K562 (cell line): ENCODE results near the gene ADGRB3.

Source experiments
- AFF4 ChIP-seq: sonication (generic); formaldehyde crosslinking; IDR thresholded peaks from 2 replicates; pipeline ENCODE4 v1.8.0; 2023; ENCODE audit warnings: mild to moderate bottlenecking, missing genetic modification reagents
- ATF1 ChIP-seq, 2 experiments: fragments of 450-650 bp in 1 of 2; IDR thresholded peaks; 2 replicates each; pipeline ENCODE4 v1.6.1; 2016; ENCODE audit warnings: missing compliant biosample characterization in 1 of 2, missing genetic modification characterization in 1 of 2
- CEBPB ChIP-seq: fragments of 450-650 bp; IDR thresholded peaks from 2 replicates; pipeline ENCODE4 v1.6.1; 2016; ENCODE audit warnings: missing genetic modification characterization, missing compliant biosample characterization
- IFI16 ChIP-seq: fragments of 250-450 bp; sonication (Bioruptor Pico); IDR thresholded peaks from 2 replicates; pipeline ENCODE4 v2.1.2; 2022; ENCODE audit warnings: mild to moderate bottlenecking, inconsistent platforms
- KDM1A ChIP-seq, 2 experiments: fragments of 450-650 bp; IDR thresholded peaks; 2 replicates each; pipeline ENCODE4 v1.6.1; 2016; ENCODE audit warnings: mild to moderate bottlenecking in 2 of 2
- KDM4B ChIP-seq, 2 experiments: fragments of 450-650 bp in 1 of 2; sonication (generic) in 1 of 2; IDR thresholded peaks; 2 replicates each; pipeline ENCODE4 v1.6.1; 2016 to 2017; ENCODE audit warnings: borderline replicate concordance in 2 of 2, antibody characterized with exemption in 1 of 2, low read depth in 1 of 2, mild to moderate bottlenecking in 1 of 2
- MAX ChIP-seq: sonication (generic); formaldehyde crosslinking; IDR thresholded peaks from 2 replicates; pipeline ENCODE4 v1.9.0; 2022; ENCODE audit warnings: mild to moderate bottlenecking, missing genetic modification reagents
- MIER1 ChIP-seq: fragments of 450-650 bp; IDR thresholded peaks from 2 replicates; pipeline ENCODE4 v1.6.1; 2016; ENCODE audit warnings: antibody characterized with exemption, mild to moderate bottlenecking, low read depth
- NR0B1 ChIP-seq: fragments of 450-650 bp; IDR thresholded peaks from one replicate; pipeline ENCODE4 v1.6.1; 2018; ENCODE audit warnings: mild to moderate bottlenecking, moderate library complexity; ENCODE audit not compliant: partially characterized antibody
- PKNOX1 ChIP-seq: fragments of 450-650 bp; IDR thresholded peaks from 2 replicates; pipeline ENCODE4 v1.6.1; 2016
- SRF ChIP-seq, 2 experiments: fragments of 250-450, 450-650 bp in 1 of 2; sonication (Bioruptor Pico) in 1 of 2; sonication (generic) in 1 of 2; formaldehyde crosslinking; IDR thresholded peaks; 2 replicates each; pipeline versions ENCODE4 v1.5.0 to v1.5.1; 2020 to 2022; ENCODE audit warnings: mild to moderate bottlenecking in 1 of 2, missing genetic modification reagents in 1 of 2

GRCh38 chr6:69423785-69424184, 788.7 kb downstream of the ADGRB3 start:
- no peak for TF ChIP-seq KDM1A (IDR thresholded peaks at IDR 0.05)
- TF ChIP-seq SRF (CRISPR knock-in tag; IDR thresholded peaks at IDR 0.05), result no peak
- no peak for TF ChIP-seq PKNOX1
- TF ChIP-seq NR0B1, result no peak
- no peak for TF ChIP-seq AFF4 (CRISPR knock-in tag)
- no peak for TF ChIP-seq IFI16 (CRISPR knock-in tag)
- no peak for TF ChIP-seq MAX
- TF ChIP-seq KDM4B (IDR thresholded peaks at IDR 0.05; ENCODE audit: borderline replicate concordance in 2 of 2, low read depth in 1 of 2), result no peak
- no peak for TF ChIP-seq CEBPB (tag)
- TF ChIP-seq MIER1, result no peak
- TF ChIP-seq ATF1 (CRISPR knock-in tag; IDR thresholded peaks at IDR 0.05), result no peak
- no peak for TF ChIP-seq ATF1 (tag; IDR thresholded peaks at IDR 0.05)
